ENCODE measurements around the gene PERCC1.
"Not testable (repeated sequence)": the region's sequence is repeated elsewhere in the genome, so short reads cannot be mapped to it uniquely, and the experiment has no call there.

Gene PERCC1

GRCh38 chr16:1451702-1452392 is 21.0 kb downstream of the PERCC1 start:
- DNase-seq: no peak

GRCh38 chr16:1452530-1452929 is 21.7 kb downstream of the PERCC1 start:
- no peak for DNase-seq

DNA sequence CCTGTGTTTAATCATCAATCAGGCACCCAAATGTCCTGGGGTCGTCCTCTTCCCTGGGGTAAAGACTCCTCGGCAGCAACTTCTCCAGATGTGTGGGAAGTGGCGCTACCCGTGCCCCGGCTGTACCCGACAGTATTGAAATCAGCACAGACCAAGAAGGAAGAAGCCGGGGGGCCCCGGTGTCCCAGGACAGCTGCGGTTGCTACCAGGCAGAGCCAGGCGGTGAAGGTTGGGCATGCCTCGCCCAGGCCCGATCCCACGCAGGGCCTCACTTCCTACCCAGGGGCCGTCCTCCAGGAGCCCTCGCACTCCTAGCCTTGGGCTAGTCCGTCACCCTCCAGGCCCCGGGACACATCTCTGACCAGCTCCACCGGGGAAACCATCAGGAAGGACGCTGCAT is 22.4 kb downstream of the PERCC1 start:
- DNase-seq: no peak

- no peak for DNase-seq
These were observed 23.7 kb downstream of the PERCC1 start for GRCh38 chr16:1454561-1454960.

GRCh38 chr16:1455190-1456171 is 24.6 kb downstream of the PERCC1 start:
- DNase-seq: no peak

GRCh38 chr16:1456951-1457350 is 26.1 kb downstream of the PERCC1 start:
- DNase-seq: no peak

DNA sequence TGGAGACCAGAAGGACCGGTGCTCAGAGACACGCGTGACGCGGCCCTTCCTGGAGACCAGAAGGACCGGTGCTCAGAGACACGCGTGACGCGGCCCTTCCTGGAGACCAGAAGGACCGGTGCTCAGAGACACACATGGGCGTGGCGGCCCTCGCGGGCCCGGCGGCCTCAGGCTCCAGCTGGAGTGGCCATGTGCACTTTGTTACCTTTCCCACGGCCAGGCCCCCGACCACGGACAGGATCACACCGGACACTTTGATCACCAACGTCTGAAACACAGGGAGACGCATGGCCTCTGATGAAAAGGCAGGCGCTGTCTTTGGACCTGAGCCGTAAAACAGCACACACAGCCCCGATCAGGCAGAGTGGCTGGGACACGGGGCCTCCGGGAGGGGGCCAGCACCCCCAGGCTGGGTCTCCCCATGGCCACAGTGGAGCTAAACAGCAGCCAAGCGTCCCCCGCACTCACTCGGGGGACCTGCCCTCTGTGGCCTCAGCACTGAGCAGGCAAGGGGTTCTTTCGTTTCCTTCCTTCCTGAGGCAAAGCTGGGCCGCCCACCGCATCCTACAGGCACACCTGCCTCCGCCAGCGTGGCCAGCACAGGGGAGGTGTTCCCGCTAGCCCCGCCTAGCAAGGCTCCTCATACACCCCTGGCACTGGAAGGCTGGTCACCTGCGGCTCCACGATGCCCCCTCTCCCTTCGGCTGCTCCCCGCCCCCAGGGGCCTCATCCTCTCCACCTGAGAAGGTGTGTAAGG is 26.8 kb downstream of the PERCC1 start:
- DNase-seq: no peak

DNA sequence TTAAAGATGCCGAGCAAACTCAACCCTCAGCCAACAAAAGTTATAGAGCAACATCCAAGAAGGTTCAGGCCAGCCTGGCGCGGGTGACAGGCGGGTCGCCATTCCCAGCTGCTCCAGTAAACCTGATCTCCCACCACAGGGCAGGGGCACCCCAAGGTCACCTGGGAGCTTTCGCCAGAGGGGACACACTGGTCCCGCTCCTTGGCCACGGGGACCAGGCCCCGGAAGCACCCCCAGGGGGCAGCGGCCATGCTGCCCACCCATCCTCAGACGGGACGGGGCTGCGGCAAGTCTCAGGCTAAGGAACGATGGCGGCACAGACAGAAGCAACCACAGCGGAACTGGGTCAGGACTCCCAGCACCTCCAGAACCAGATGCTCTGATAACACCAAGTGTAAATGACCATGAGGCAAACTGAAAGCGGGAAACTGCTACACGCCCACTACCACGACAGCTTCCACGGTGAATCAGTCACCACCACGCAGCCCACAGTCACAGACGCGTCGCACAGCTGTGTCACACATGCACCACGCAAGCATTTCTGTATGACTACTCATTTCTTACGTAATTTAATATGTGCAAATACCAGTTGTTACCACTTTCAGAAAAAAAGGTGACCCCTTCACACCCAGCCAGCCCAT is 27.6 kb downstream of the PERCC1 start:
- DNase-seq: no peak

DNA sequence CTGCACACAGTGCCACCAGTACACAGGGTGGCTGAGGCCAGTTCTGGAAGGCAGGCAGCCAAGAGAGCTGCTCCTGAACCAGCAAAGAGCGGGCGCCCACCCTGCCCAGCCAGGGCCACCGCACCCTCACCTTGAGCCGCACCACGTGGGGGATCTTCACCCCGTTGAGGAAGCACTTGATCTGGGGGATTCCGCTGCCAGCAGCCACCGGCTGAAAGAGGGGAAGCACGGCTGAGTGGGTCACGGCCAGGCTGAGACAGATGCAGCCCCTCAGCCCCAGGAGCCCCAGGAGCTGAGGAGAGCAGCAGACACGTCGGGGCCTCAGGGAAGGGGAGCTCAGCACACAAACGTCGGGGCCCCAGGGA is 28.1 kb downstream of the PERCC1 start:
- no peak for DNase-seq

- DNase-seq: no peak
These were observed 29.1 kb downstream of the PERCC1 start for GRCh38 chr16:1459967-1460366.

- DNase-seq: no peak
These were observed 29.8 kb downstream of the PERCC1 start for GRCh38 chr16:1460602-1461138.

GRCh38 chr16:1461146-1461545 is 30.3 kb downstream of the PERCC1 start:
- no peak for DNase-seq

DNA sequence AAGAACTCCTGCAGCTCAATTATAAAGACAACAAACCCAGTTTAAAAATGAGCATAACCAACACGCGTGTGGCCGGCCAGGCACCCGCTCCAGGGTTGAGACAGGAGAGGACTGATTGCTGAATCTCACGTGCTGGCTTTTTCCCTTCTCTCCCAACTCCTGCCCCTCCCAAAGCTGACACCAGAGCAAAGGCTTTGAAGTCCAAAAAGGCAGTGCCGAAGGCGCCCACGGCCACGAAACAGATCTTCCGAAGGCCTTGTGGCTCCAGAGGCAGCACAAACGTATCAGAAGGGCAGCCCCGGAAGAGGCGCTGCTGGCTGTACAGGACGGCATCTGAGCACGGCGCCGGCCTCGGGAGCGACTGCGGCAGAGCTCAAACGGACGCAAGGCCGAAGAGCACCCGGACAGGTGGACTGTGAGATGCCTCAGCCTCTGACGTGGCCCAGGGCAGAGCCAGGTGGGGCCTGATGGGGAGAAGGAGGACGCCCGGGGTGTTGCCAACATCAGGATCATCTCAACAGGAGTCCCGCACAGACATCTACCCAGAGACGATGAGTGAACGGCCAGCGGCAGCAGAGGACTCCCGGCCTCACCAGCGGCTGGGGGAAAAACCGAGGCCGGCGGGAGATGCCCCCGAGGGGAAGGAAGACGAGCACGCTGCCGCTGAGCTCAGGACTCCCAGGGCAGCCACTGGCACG is 33.5 kb downstream of the PERCC1 start:
- DNase-seq: no peak

- DNase-seq: no peak
These were observed 34.2 kb downstream of the PERCC1 start for GRCh38 chr16:1464894-1465566.

GRCh38 chr16:1465567-1465915 is 34.7 kb downstream of the PERCC1 start:
- no peak for DNase-seq

DNA sequence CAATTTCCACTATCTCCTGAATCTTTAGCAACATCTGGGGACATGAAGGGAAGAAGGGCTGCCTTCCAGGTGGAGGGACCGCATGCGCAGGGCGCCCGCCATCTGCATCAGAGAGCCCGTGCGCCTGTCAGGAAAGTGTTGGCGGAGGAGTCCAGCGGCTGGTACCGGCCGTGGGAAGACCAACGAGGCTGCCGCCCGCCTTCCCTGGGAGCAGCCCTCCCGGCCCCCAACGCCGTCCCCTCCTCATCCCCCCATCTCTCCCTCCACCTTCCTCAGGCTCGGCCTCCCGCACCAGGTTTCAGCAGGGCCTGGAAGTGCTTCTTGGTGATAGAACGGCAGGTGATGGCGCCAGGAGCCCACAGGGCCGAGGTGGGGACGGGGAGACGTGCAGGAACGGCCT is 35.2 kb downstream of the PERCC1 start:
- no peak for DNase-seq

GRCh38 chr16:1466968-1467521 is 36.2 kb downstream of the PERCC1 start:
- no peak for DNase-seq

DNA sequence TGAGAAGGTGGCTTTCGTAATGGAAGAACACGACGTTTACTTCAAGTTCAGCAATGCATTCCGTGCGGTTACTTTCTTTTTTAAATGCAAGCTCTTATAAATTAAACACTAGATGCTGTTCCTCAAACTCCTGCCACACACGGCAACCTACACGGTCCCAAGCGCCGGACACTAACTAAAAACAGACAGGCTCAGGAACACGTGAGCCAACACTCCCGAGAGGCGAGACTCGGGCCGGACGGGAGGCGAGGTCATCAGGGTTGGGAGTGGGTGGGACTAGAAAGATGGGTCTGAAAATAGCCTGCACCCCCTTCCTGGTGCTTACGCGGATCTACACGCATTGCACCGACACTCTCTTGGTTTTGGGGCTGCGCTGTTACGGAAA is 37.5 kb downstream of the PERCC1 start:
- DNase-seq: no peak

GRCh38 chr16:1469141-1469540 is 38.3 kb downstream of the PERCC1 start:
- not testable (repeated sequence) for DNase-seq

DNA sequence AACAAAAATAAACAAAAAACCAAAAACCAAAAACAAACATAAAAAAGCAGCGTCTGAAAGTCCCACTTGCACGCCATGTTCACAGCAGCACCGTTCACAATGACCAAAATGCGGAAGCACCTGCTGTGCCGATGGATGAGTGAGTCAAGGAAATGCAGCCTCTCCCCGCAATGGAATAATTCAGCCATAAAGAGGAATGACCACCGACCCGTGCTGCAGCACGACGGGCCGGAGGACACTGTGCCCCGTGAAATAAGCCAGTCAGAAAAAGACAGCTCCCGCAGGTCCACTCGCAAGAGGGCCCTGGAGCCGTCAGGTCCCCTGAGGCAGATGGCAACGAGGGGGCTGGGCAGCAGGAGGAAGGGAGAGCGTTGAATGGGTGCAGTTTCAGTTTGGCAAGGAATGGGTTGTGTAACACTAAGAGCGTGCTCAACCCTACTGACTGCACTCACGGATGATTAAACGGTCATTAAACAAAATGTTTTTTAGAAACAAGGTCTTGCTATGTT is 38.9 kb downstream of the PERCC1 start:
- DNase-seq: no peak
